Prostate gland (tissue), 2 donors: ENCODE data around the gene ST8SIA6. TPM values are rescaled to one million over a fixed set of nuclear protein-coding genes. Genes with fewer than 3 reads are reported as not detected.

ENCODE experiments used
- DNase-seq: peaks from one replicate; pipeline ENCODE4 v3.0.0-alpha.2; 2019; ENCODE audit warnings: low spot score
- H3K27ac ChIP-seq, 2 donors: fragments of 200-600 bp; sonication (generic); 2 replicates each; pipeline ENCODE4 v1.5.1; 2017 to 2019
- H3K27me3 ChIP-seq: fragments of 200-600 bp; sonication (generic); replicated peaks from 2 replicates; pipeline ENCODE4 v1.5.1; 2019; ENCODE audit not compliant: insufficient read depth
- H3K36me3 ChIP-seq, 2 donors: fragments of 200-600 bp; sonication (generic); 1 replicate in 1 of 2; 2 replicates in 1 of 2; pipeline versions ENCODE4 v1.5.1 to v1.8.1; 2017 to 2019
- H3K4me1 ChIP-seq: fragments of 200-600 bp; sonication (generic); replicated peaks from 2 replicates; pipeline ENCODE4 v1.5.1; 2019
- H3K4me3 ChIP-seq, 2 donors: fragments of 200-600 bp; sonication (generic); 2 replicates each; pipeline ENCODE4 v1.5.1; 2017 to 2019
- H3K9me3 ChIP-seq: fragments of 200-600 bp; sonication (generic); 2 replicates; pipeline ENCODE4 v1.5.1; 2017
- POLR2A ChIP-seq: fragments of 450-650 bp; IDR thresholded peaks from one replicate; pipeline ENCODE4 v1.6.1; 2016; ENCODE audit warnings: antibody characterized with exemption, mild to moderate bottlenecking
- POLR2AphosphoS5 ChIP-seq: sonication (generic); formaldehyde crosslinking; IDR thresholded peaks from one replicate; pipeline ENCODE4 v1.6.1; 2017; ENCODE audit warnings: antibody characterized with exemption
- WGBS: methylation state at CpG from one replicate; pipeline ENCODE4 v1.1.5; 2018; 5-methylcytosine and 5-hydroxymethylcytosine counted together
- intact Hi-C: fragments of 100-400 bp; cut with DNase I; formaldehyde crosslinking; loops from one replicate; pipeline ENCODE4 v1.14.2; 2022
- total RNA-seq, 2 donors: library from RNA; depleted of rRNA; stranded (reverse); fragments of >200 nt; gene quantifications; one replicate each; pipeline ENCODE4 v1.1.0, GENCODE V29; 2016
- TF ChIP-seq, protein P1 (sequence below), 4 experiments: fragments of 200-600 bp in 2 of 4; fragments of 450-650 bp in 2 of 4; sonication (generic) in 2 of 4; IDR thresholded peaks; 1 replicate in 3 of 4; 2 replicates in 1 of 4; pipeline ENCODE4 v1.5.1; 2016 to 2019; ENCODE audit warnings: antibody characterized with exemption in 4 of 4, mild to moderate bottlenecking in 2 of 4, moderate library complexity in 2 of 4

ST8SIA6 gene
- total RNA-seq, 2 donors from 2014 or later = 1.1 to 5.6 TPM

DNA sequence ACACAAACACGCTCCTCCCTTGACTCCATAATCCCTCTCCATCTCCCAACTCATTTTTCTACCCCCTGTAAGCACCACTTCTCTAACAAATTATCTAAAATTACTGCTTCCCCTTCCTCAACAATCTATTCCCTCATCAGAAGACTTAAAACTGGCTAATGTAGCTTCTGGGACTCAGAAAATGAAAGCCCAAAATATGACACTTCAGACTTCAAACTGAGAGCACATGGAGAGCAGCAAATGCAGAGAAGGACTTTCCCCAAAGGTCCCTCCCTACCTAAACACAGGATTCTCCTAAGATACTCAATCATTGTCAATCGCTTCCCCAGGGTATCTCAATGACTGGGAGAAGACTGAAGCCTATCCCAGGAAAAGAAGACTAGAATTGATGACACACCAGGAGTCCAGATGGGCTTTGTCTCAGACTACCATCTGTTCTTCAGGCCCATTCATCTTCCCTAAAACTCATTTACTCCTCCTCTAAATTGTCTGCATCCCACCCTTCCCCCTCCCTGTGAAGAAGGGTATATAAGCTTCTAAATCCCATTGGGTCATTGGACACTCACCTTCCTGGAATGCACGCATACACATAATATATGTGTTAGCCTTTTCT, 39.2 kb downstream of the ST8SIA6 start:
- H3K4me3 ChIP-seq = no peak overlapping the region
- no peak for TF ChIP-seq POLR2AphosphoS5
- no peak for TF ChIP-seq POLR2A
- TF ChIP-seq, protein P1, sequence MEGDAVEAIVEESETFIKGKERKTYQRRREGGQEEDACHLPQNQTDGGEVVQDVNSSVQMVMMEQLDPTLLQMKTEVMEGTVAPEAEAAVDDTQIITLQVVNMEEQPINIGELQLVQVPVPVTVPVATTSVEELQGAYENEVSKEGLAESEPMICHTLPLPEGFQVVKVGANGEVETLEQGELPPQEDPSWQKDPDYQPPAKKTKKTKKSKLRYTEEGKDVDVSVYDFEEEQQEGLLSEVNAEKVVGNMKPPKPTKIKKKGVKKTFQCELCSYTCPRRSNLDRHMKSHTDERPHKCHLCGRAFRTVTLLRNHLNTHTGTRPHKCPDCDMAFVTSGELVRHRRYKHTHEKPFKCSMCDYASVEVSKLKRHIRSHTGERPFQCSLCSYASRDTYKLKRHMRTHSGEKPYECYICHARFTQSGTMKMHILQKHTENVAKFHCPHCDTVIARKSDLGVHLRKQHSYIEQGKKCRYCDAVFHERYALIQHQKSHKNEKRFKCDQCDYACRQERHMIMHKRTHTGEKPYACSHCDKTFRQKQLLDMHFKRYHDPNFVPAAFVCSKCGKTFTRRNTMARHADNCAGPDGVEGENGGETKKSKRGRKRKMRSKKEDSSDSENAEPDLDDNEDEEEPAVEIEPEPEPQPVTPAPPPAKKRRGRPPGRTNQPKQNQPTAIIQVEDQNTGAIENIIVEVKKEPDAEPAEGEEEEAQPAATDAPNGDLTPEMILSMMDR (IDR thresholded peaks at IDR 0.05) = no peak
- no peak overlapping the region for H3K27ac ChIP-seq
- H3K36me3 ChIP-seq = no peaks in the 10 kb centered on the region
- H3K9me3 ChIP-seq = no peaks in the 10 kb centered on the region
- no peaks in the 10 kb centered on the region for H3K27me3 ChIP-seq
- WGBS = 93% methylated on average over 3 of the region's 3 CpGs
- intact Hi-C loops = no loop called here
- no peak for DNase-seq
- H3K4me1 ChIP-seq = no peaks in the 10 kb centered on the region

DNA sequence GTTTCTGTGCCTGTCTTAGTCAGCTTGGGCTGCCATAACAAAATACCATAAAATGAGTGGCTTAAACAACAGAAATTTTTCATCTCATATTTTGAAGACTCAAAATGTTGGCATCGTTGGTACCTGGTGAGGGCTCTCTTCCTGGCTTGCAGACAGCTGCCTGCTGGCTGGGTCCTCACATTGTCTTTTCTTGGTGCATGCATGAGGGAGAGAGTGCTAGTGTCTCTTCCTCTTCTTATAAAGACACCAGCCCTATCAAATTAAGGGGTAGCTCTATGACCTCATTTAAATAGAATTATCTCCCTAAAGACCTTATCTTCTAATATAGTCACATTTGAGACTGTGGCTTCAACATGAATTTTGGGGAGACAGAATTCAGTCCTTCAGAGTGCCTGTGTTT, 39.9 kb downstream of the ST8SIA6 start:
- no peaks in the 10 kb centered on the region for H3K4me1 ChIP-seq
- H3K4me3 ChIP-seq = no peak overlapping the region
- no peak for DNase-seq
- no peaks in the 10 kb centered on the region for H3K9me3 ChIP-seq
- WGBS = 70% methylated on average over 1 of the region's 1 CpG
- H3K36me3 ChIP-seq = no peaks in the 10 kb centered on the region
- no peaks in the 10 kb centered on the region for H3K27me3 ChIP-seq
- H3K27ac ChIP-seq = no peak overlapping the region
- intact Hi-C loops = no loop called here
- TF ChIP-seq POLR2A = no peak
- TF ChIP-seq, protein P1 (IDR thresholded peaks at IDR 0.05) = no peak
- TF ChIP-seq POLR2AphosphoS5 = no peak

DNA sequence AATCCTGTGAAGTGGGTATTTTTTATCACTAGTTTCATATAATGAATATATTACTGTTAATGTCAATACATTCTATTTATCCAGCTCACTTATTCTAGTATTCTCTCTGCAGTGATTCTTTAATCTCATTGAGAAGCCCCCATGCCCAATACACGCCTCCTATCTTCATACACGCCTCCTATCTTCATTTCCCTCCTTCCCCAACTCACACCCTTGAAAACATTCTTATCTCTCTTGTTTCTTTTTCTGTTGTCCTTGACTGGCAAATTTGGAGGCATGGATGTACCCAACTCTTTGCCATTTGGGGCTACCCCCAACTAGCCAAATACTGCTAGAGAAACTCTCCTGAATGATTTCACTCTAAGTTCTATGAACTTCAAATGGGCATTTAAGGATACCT, 40.5 kb downstream of the ST8SIA6 start:
- no peaks in the 10 kb centered on the region for H3K9me3 ChIP-seq
- intact Hi-C loops = no loop called here
- TF ChIP-seq POLR2AphosphoS5 (no peak), POLR2A (no peak)
- TF ChIP-seq, protein P1 (IDR thresholded peaks at IDR 0.05) = no peak
- H3K27me3 ChIP-seq = no peaks in the 10 kb centered on the region
- DNase-seq = no peak
- no peak overlapping the region for H3K27ac ChIP-seq
- H3K4me1 ChIP-seq = no peaks in the 10 kb centered on the region
- 94% methylated on average over 2 of the region's 2 CpGs for WGBS
- no peaks in the 10 kb centered on the region for H3K36me3 ChIP-seq
- H3K4me3 ChIP-seq = no peak overlapping the region

DNA sequence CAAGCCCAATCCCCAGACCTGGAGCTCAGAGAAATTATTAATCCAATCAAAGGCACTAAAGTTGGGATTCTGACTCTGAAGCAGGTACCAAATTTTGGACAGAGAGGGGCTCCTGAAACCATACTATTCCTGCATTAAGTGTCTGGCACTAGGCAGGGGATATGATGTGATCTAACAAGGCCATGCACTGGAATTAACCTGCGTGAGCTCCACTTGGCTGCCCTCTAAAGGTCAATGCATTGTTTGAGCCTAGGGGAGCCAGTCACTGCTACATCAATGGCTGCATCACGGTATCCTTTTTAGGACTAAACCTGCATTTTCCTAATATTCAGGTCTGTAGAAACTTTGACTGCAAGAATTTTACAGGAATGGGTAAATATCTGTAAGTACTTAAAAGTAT, 42.1 kb downstream of the ST8SIA6 start:
- no peak for DNase-seq
- no peaks in the 10 kb centered on the region for H3K9me3 ChIP-seq
- H3K4me3 ChIP-seq = no peak overlapping the region
- no peaks in the 10 kb centered on the region for H3K36me3 ChIP-seq
- intact Hi-C loops = no loop called here
- TF ChIP-seq POLR2A (no peak), POLR2AphosphoS5 (no peak)
- TF ChIP-seq, protein P1 (IDR thresholded peaks at IDR 0.05) = no peak
- WGBS = 92% methylated on average over 2 of the region's 2 CpGs
- H3K27ac ChIP-seq = no peak overlapping the region
- H3K27me3 ChIP-seq = no peaks in the 10 kb centered on the region
- H3K4me1 ChIP-seq = no peaks in the 10 kb centered on the region

DNA sequence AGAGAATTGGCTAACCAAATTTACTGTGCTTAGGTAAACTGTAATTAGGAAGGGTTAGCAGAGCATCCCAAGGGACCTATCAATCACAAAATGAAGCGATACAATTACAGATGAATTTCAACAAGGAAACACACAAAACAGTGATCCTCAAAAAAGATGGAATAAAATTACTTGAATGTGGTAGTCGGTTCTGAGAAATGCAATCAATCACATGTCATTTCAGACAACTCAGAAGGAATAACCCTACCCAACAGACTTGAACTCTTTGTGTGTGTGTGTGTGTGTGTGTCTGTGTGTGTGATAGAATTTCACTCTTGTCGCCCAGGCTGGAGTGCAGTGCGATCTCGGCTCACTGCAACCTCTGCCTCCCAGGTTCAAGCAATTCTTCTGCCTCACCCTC, 43.5 kb downstream of the ST8SIA6 start:
- H3K9me3 ChIP-seq = no peaks in the 10 kb centered on the region
- H3K4me3 ChIP-seq = no peak overlapping the region
- no peaks in the 10 kb centered on the region for H3K36me3 ChIP-seq
- H3K27ac ChIP-seq = no peak overlapping the region
- DNase-seq = no peak
- H3K4me1 ChIP-seq = no peaks in the 10 kb centered on the region
- WGBS = 90% methylated on average over 5 of the region's 5 CpGs
- no peaks in the 10 kb centered on the region for H3K27me3 ChIP-seq
- TF ChIP-seq POLR2A = no peak
- no peak for TF ChIP-seq POLR2AphosphoS5
- TF ChIP-seq, protein P1 (IDR thresholded peaks at IDR 0.05) = no peak
- intact Hi-C loops = no loop called here
